IMR-90 (cell line): ENCODE data around the gene PTPRN2.

Experiments used
- BHLHE40 ChIP-seq: fragments of 150-350 bp; IDR thresholded peaks from 2 replicates; pipeline ENCODE4 v1.6.1; 2016; ENCODE audit warnings: mild to moderate bottlenecking, low read depth, low read length
- CEBPB ChIP-seq: IDR thresholded peaks from 2 replicates; pipeline ENCODE4 v1.6.1; 2012; ENCODE audit warnings: low read depth, low read length, improper control_type of control experiment
- CHD1 ChIP-seq: IDR thresholded peaks from 2 replicates; pipeline ENCODE4 v1.6.1; 2012; ENCODE audit warnings: low read depth, low read length, improper control_type of control experiment
- FOS ChIP-seq: fragments of 150-350 bp; IDR thresholded peaks from 2 replicates; pipeline ENCODE4 v1.6.1; 2016; ENCODE audit warnings: low read depth, low read length
- MAFK ChIP-seq: IDR thresholded peaks from 2 replicates; pipeline ENCODE4 v1.6.1; 2012; ENCODE audit warnings: low read depth, low read length, improper control_type of control experiment
- MAZ ChIP-seq: IDR thresholded peaks from 2 replicates; pipeline ENCODE4 v1.6.1; 2012; ENCODE audit warnings: low read depth, mild to moderate bottlenecking, low read length, improper control_type of control experiment, moderate library complexity, borderline replicate concordance
- MXI1 ChIP-seq: IDR thresholded peaks from 2 replicates; pipeline ENCODE4 v1.6.1; 2012; ENCODE audit warnings: low read depth, mild to moderate bottlenecking, low read length, moderate library complexity, borderline replicate concordance
- NFE2L2 ChIP-seq: fragments of 150-350 bp; IDR thresholded peaks from 2 replicates; pipeline ENCODE4 v1.6.1; 2016; ENCODE audit warnings: low read depth, mild to moderate bottlenecking, low read length
- POLR2A ChIP-seq: IDR thresholded peaks from 2 replicates; pipeline ENCODE4 v1.6.1; 2012; ENCODE audit warnings: mild to moderate bottlenecking, low read depth, low read length
- RCOR1 ChIP-seq: IDR thresholded peaks from 2 replicates; pipeline ENCODE4 v1.6.1; 2012; ENCODE audit warnings: mild to moderate bottlenecking, low read length, improper control_type of control experiment; ENCODE audit not compliant: insufficient replicate concordance
- SMC3 ChIP-seq: fragments of 150-350 bp; IDR thresholded peaks from 2 replicates; pipeline ENCODE4 v1.6.1; 2016; ENCODE audit warnings: low read depth, mild to moderate bottlenecking, antibody characterized with exemption, low read length, moderate library complexity
- TF ChIP-seq, protein P1 (sequence below): conservative IDR thresholded peaks from 2 replicates; pipeline ENCODE4 v1.5.1; 2012; ENCODE audit warnings: mild to moderate bottlenecking, low read depth, low read length, improper control_type of control experiment
- TF ChIP-seq, protein P2 (sequence below): fragments of 150-350 bp; IDR thresholded peaks from 2 replicates; pipeline ENCODE4 v1.6.1; 2016; ENCODE audit warnings: low read depth, mild to moderate bottlenecking, low read length, moderate library complexity, borderline replicate concordance
- TF ChIP-seq, protein P3 (sequence below): fragments of 150-350 bp; IDR thresholded peaks from 2 replicates; pipeline ENCODE4 v1.6.1; 2017; ENCODE audit warnings: mild to moderate bottlenecking, antibody characterized with exemption, low read length, low read depth

DNA sequence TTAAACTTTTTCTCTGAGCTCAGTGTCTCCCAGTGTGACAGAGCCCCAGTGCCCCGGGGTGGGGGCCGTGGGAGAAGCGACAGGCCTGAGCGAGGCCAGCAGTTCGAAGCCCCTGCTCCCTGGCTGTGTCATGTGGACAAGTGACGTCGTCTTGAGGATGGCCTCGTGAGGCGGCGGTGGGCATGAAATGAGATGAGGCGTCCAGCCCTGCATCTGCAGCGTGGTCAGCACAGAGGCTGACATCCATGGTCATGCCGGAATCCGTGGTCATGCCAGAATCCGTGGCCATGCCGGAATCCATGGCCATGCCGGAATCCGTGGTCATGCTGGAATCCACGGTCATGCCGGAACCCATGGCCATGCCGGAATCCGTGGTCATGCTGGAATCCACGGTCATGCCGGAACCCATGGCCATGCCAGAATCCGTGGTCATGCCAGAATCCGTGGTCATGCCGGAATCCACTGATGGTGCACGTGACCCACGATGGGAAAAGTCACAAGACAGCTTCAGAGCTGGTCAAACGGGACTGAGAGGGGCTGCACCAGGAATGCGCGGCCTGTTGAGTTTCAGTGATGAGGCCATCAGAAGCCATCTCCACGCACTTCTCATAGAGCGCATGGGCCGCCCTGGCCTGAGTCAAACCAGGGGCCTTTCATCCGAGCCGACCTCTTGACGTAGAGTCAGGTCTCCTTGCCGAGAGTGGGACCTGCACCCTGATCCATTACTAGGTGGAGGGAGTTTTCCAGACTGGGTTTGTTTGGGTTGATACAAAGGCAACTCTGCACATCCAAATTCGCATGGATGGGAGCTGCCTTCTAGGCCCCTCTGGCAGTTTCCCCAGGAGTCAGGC is 342.5 kb downstream of the PTPRN2 start:
- TF ChIP-seq MXI1 (no peak), MAZ (no peak), POLR2A (no peak), BHLHE40 (no peak), CHD1 (no peak), FOS (no peak), SMC3 (no peak), CEBPB (no peak), NFE2L2 (no peak), MAFK (no peak), RCOR1 (no peak)
- TF ChIP-seq, protein P1, sequence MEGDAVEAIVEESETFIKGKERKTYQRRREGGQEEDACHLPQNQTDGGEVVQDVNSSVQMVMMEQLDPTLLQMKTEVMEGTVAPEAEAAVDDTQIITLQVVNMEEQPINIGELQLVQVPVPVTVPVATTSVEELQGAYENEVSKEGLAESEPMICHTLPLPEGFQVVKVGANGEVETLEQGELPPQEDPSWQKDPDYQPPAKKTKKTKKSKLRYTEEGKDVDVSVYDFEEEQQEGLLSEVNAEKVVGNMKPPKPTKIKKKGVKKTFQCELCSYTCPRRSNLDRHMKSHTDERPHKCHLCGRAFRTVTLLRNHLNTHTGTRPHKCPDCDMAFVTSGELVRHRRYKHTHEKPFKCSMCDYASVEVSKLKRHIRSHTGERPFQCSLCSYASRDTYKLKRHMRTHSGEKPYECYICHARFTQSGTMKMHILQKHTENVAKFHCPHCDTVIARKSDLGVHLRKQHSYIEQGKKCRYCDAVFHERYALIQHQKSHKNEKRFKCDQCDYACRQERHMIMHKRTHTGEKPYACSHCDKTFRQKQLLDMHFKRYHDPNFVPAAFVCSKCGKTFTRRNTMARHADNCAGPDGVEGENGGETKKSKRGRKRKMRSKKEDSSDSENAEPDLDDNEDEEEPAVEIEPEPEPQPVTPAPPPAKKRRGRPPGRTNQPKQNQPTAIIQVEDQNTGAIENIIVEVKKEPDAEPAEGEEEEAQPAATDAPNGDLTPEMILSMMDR, result no peak
- TF ChIP-seq, protein P2, sequence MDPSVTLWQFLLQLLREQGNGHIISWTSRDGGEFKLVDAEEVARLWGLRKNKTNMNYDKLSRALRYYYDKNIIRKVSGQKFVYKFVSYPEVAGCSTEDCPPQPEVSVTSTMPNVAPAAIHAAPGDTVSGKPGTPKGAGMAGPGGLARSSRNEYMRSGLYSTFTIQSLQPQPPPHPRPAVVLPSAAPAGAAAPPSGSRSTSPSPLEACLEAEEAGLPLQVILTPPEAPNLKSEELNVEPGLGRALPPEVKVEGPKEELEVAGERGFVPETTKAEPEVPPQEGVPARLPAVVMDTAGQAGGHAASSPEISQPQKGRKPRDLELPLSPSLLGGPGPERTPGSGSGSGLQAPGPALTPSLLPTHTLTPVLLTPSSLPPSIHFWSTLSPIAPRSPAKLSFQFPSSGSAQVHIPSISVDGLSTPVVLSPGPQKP, result no peak
- TF ChIP-seq, protein P3, sequence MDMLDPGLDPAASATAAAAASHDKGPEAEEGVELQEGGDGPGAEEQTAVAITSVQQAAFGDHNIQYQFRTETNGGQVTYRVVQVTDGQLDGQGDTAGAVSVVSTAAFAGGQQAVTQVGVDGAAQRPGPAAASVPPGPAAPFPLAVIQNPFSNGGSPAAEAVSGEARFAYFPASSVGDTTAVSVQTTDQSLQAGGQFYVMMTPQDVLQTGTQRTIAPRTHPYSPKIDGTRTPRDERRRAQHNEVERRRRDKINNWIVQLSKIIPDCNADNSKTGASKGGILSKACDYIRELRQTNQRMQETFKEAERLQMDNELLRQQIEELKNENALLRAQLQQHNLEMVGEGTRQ, result no peak
